Measurements from ENCODE around the gene SLC24A4.
A peak's percentile ranks its signal among the peaks of the same experiment; 100 is the strongest.

SLC24A4 gene

DNA sequence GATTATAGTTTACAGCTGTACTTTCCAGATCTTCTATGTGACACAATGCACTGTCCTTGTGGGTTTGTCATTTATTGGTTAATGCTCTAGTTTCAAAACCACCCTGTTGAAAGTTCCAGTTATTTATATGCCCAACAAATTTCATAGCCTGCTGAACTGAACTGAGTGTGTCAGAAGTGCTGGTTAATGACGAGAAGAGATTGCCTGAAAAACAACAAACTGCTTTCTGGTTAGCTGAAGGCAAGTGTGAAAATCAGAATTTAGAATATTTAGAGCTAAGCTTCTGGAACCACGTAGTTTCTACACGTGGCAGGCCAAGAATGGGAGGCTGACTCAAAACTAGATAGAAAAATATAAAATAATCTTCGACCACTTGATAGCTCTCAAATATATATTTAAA lies 171.5 kb downstream of the SLC24A4 start:
- no peak for DNase-seq (ENCODE audit: extremely low read depth in 1 of 2, low read depth in 1 of 2)

GRCh38 chr14:92495027-92495426 lies 172.1 kb downstream of the SLC24A4 start:
- no peak for DNase-seq (ENCODE audit: extremely low read depth in 1 of 2, low read depth in 1 of 2)

DNA sequence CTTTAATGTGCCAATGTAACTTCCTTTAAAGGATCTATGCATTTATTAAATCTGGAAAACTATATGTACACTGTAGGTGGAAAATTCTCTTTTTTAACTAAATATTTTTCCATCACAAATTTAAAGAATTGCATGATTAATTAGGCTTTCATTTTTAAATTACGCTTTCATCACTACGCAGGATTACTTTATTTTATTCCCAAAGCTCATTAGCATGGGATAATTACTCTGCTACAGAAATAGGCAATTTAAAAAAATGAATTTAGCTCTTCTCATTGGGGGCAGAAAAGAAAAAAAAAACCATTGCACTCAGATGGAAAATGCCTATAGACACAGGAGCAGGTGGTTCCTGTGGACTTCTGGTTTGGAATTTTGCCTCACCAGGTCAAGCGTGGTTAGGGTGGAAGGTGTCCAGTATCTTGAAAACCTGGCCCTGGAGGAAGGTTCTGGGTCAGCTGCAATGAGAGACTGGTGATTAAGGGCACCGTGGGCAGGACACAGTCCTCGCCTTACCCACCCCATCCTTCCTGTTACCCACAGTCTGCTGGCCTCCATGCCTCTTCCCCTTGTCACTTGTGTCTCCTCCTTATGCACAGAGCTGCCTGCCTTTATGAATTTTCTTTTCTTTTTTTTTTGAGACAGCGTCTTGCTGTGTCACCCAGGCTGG lies 173.4 kb downstream of the SLC24A4 start:
- DNase-seq (ENCODE audit: extremely low read depth in 1 of 2, low read depth in 1 of 2), result no peak

DNA sequence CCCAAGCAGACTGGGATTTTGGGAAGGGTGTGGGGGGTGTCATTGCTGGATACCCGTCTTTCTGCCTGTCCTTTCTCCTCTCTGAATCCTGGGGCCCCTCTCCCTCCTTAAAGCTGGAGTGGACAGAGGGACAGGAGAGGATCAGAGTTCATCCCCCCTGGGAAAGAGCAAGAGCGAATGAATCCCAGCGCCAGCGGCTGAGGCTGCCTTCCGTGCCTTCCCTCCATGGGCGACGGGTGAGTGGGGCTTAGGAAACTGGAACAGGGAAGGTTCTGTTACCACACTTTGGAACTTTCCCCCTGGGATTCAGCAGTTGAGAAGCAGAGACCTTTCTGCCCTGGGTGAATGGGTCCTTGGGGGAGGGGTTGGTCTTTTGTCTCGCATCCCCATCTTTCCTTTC lies 174.4 kb downstream of the SLC24A4 start:
- no peak for DNase-seq (ENCODE audit: extremely low read depth in 1 of 2, low read depth in 1 of 2)

DNA sequence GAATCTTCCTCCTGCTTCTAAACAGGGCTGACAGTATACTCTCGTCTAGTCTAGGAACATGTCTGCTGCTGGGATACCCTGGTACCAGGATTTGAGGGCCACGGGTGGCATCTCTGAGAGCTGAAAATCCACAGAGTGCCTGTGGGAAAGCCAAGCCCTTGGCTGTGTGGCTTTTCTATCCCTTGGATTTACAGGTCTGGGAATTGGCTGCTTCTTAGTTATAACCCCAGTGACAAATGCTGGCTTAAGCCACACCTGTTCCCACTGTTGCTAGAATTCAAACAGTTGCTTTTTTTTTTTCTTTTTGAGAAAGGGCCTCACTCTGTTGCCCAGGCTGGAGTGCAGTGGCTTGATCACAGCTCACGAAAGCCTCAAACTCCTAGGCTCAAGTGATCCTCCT lies 176.3 kb downstream of the SLC24A4 start:
- no peak for DNase-seq (ENCODE audit: extremely low read depth in 1 of 2, low read depth in 1 of 2)

DNA sequence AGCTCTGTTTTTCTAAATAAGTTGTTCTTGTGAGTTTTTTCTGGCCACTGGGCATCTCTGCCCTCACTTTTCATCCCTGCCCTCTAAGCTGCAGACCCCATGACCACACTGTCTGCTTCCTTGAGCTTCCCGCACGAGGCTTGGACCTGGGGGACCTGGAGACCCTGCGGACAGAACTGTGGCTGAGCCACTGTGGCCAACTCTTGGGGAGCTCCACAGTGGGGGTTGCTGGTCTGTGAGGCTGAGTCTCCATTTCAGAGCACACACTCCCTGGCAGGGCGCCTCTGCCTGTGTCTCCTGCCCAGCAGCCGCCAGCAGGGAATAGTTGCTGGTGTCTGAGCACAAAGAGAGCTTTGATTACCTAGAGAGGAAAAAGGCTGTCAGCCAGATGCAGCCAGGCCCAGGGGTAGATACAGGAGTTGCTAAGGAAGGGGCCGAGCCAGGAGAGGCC lies 177.6 kb downstream of the SLC24A4 start:
- no peak for DNase-seq (ENCODE audit: extremely low read depth in 1 of 2, low read depth in 1 of 2)

DNA sequence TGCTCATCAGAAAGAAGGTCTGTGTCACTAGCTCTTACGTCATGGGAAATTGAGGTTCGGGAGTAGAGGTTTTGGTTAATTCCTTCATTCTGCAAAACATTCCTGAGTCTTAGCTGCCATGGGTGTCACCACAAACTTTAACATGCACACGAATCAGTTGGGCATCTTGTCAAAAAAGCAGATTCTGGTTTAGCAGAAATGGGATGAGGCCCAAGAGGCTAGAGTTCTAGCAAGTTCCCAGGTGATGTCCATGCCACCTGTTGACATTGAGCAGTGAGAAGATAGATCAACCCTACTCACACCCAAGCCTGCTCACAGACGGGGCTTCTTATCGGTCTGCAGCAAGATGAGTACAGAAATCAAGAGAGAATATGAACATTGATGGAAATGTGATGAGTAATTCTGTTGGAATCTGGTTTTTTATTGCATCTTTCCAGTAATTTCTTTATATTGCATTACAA lies 179.0 kb downstream of the SLC24A4 start:
- no peak for DNase-seq (ENCODE audit: extremely low read depth in 1 of 2, low read depth in 1 of 2)

DNA sequence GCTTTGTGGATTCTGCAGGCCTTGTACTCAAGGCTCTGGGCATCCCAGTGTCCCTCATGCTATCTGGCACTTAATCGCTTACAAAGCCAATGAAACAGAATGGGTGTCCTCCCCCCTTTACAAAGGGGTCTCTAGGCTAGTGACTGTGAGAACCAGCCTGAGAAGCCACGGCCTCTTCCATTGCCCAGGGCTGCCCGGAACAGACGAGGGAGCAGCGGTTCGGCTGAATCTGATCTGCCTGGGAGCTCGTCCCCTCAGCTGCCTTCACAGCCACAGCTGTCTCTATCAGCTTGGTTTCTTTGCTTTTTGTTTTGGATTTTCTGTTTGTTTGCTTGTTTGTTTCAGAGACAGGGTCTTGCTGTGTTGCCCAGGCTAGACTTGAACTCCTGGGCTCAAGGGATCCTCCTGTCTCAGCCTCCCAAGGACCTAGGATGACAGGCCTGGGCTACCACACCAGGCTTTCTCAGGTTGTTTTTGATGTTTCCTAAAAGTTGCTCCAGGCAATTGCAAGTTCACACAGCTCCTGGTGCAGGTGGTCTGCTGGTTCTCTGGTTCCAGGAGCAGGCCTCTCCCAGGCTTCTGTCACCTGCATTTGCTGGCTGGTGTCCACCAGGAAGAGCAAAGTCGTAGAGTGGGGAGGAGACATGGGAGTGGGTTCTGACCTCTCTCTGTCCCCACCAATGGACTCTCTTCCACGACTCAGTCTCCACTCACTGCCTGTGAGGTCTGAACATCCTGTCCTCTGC lies 179.7 kb downstream of the SLC24A4 start:
- no peak for DNase-seq (ENCODE audit: extremely low read depth in 1 of 2, low read depth in 1 of 2)

DNA sequence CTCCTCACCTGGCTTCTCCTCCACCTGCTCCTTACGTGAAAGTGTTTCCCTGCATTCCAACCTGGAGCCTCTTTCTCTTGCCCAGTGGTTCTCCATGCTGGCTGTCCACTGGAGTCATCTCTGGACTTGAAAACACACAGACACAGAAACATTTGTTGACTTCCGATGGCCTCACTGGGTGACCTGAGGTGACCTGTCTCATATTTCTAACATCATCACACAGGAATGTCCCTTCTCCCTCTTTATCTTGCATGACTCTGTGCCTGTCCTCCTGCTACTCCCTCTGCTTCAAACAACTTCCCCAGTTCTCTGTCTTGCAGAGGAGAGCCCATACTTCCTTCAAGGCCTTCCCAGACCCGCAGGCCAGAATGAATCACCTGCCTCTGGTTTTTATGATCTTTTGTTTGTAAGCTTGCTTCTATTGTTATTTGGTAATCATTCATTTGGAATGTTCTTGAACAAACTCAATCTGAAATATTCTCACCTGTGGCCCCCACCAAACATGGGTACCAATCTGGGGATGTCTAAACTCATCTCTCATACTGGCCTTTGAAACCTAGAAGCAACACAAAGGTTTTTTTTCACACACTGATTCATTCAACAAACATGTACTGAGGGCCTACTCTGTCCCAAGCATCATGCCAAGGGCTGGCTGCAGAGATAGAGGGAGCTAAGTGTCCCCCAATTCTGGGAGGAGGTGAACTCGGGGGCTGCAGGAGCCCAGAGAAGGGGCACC lies 181.0 kb downstream of the SLC24A4 start:
- DNase-seq (ENCODE audit: extremely low read depth in 1 of 2, low read depth in 1 of 2), result no peak

DNA sequence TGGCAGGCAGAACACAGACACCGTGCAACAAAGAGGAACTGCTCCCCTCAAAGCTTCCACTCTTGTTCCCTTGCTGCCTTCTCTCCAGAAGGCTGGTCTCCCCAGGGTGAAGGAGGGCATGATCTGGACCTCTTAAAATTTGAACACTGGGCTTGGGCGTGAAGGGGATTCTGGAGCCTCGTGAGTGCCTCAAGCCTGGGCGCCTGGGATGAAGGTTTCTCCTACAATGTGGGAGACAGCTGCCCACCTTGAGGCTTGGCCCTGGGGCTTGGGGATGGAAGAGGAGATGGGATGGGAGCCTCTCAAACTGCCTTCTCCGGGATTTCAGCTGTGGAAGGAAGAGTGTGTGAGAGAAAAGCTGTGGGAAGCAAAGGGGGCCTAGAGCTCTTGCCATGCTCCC lies 182.9 kb downstream of the SLC24A4 start:
- DNase-seq (ENCODE audit: extremely low read depth in 1 of 2, low read depth in 1 of 2), result no peak

DNA sequence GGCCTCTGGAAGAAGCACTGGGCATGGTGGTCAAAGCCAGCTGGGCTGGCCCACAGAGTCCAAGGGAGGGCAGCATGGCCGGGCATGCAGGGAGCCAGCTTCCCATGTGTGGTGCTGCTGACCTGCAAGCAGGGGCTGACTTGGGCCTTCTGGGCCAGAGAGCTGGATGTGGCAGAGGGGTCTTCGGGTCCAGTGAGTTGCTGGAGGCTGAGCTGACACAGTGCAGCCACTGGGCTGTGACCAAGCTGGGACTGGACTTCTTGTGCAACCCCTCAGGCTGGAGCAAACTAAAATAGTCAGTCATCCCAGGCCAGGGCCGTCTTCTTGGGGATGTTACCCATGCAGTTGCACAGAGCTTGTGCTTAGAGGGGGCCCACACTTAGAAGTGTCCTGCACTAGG lies 183.3 kb downstream of the SLC24A4 start:
- DNase-seq (ENCODE audit: extremely low read depth in 1 of 2, low read depth in 1 of 2), result no peak

- DNase-seq (ENCODE audit: extremely low read depth in 1 of 2, low read depth in 1 of 2), result no peak
Measured at GRCh38 chr14:92507174-92507768, 184.3 kb downstream of the SLC24A4 start.

GRCh38 chr14:92510972-92511371 lies 188.0 kb downstream of the SLC24A4 start:
- DNase-seq (ENCODE audit: extremely low read depth in 1 of 2, low read depth in 1 of 2), result no peak

- DNase-seq (ENCODE audit: extremely low read depth in 1 of 2, low read depth in 1 of 2), result no peak
Measured at GRCh38 chr14:92511453-92512238, 188.7 kb downstream of the SLC24A4 start.

DNA sequence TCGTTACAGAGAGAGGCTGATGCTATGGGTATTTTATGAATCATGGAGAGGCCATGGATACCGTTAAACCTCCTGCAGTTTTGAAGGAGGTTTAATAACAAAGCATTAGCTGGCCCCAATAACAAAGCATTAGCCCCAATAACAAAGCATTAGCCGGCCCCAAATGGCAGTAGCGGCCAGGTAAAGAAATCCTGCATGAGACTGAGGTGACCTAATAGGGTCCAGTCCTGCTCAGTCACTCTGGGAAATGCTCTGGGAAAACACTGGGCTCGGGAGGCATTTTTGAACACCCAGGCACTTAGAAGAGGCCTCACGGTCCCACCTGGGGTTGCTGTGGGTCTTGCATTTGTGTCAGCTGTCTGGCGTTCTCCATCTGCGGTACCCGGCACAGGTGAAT lies 189.8 kb downstream of the SLC24A4 start:
- DNase-seq (ENCODE audit: extremely low read depth in 1 of 2, low read depth in 1 of 2), result no peak

DNA sequence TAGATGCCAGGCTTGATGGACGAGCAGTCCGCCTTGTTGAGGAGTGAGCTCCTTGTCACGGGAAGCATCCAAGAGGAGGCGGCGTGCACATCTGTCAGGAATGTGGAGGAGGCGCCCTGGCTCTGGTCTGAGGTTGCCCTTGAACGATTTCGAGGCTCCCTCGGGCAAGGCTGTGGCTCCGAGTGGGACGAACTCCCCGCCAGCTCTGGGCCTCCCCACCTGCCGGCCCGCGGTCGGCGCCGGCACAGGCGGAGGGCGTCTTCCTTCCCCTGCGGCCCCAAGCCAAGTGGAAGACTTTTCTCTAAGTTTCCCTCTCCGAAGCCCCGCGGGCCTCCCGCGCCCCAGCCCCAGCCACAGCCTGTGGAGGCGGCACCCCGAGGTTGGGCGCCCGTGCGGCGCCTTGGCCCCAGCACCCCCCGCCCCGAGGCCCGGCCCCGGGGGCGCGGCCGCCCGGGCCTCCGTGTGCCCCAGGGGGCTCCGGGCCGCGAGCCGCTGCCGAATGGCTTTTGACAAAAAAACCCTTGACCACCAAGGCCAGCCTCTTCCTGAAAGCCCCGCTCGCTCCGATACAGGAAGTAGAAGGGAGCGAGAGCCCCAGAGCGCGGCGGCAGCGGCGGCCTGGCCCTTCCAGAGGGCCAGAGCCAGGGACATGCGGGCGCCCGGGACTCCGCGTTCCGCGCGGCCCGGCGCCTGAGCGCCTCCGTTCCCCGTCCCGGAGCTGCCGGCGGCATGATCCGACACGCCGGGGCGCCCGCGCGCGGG lies 190.4 kb downstream of the SLC24A4 start, which contains the start of gene RIN3:
Gene RIN3 (plus strand): TSS at position 578 of the 762 bp plus-strand sequence. CDS start 152 bp downstream, at position 730.
- peak in 1 of 2 donors; percentile 39 for DNase-seq (ENCODE audit: extremely low read depth in 1 of 2, low read depth in 1 of 2)

DNA sequence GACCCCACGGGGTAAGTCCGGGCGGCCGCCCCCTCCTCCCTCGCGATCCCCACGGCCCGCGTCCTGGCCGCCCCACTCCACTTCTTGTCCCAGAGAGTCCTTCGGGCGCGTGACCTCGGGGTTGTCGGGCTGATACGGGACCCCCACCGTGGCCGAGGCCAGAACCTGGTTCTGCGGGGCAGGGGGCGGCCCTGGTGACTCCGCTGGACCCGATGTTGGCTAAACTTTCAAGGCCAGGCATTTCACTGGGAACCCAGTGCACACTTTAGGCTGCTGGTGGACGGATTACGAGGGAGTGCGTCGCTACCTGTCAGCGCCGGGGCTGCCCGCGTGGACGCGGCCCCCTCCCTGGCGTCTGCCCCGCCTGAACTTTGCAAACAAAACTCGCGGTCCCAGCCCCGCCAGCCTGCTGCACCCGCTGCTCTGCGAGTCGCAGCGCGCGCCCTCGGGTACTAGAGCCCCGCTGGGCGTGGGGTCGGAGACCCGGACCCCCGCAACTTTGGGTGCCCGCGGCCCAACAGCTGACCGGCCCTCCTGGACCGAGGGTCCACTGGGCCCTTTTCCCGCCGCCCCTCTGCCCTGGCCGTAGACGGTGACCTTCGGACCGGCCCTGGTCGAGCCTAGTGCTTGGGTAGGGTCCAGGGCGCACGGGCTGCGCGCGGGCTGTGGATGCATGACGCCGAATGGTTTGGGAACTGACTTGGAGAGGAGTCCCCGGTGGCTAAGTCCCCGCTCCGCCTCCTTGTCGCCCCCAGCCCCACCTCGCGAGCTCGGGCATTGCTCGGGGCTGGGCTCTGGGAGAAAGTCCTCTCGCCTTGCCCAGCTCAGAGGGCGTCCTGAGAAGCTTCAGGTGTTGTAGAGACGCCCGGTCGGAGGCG lies 191.2 kb downstream of the SLC24A4 start:
- DNase-seq (ENCODE audit: extremely low read depth in 1 of 2, low read depth in 1 of 2), result no peak

DNA sequence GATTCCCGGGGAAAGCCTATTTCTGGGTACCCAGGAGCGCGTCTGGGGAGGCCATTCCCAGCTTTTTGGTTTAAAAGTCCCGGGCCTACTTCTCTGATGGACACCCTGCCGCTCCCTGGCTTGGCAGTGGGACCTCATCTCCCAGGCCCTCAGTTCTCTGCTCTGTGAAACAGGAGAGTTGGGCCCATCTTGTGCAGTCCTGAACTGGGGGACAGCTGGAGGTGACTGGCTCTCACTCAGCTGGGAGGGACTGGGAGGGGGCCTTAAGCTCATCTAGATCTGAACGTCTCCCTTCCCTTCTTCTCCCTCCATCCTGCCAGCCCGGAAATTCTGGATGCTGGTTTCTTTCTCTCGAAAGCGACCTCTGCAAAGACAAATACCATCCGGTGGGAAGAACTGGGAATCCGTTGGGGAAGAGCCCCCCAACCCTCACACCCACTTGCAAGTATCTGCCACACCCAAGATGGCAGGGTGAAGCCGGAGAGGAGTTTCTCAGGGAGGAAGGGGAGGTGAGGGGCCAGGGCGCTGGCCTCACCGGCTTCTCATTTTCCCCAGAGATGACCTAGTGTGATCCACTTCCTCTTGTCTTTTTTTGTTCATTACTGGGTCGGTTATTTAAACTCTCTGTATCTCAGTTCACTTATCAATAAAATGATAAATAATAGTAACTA lies 192.0 kb downstream of the SLC24A4 start:
- DNase-seq (ENCODE audit: extremely low read depth in 1 of 2, low read depth in 1 of 2), result no peak
